WTC11 (cell line): ENCODE results near the gene TRMT2B.

Experiments
- CBFB ChIP-seq: sonication (generic); formaldehyde crosslinking; IDR thresholded peaks from 2 replicates; pipeline ENCODE4 v1.8.1; 2022; ENCODE audit warnings: mild to moderate bottlenecking, low read depth, missing genetic modification reagents
- ESRRA ChIP-seq: sonication (generic); formaldehyde crosslinking; IDR thresholded peaks from 2 replicates; pipeline ENCODE4 v1.8.1; 2022; ENCODE audit warnings: mild to moderate bottlenecking, missing genetic modification reagents, borderline replicate concordance
- ETV6 ChIP-seq: sonication (generic); formaldehyde crosslinking; IDR thresholded peaks from 2 replicates; pipeline ENCODE4 v1.8.1; 2022; ENCODE audit warnings: mild to moderate bottlenecking, missing genetic modification reagents
- IRF2 ChIP-seq: sonication (generic); formaldehyde crosslinking; IDR thresholded peaks from 2 replicates; pipeline ENCODE4 v1.8.0; 2022; ENCODE audit warnings: low read depth, missing genetic modification reagents, borderline replicate concordance
- KAT7 ChIP-seq: sonication (generic); formaldehyde crosslinking; IDR thresholded peaks from 2 replicates; pipeline ENCODE4 v1.8.1; 2023; ENCODE audit warnings: missing genetic modification reagents, mild to moderate bottlenecking, borderline replicate concordance
- NFE2L1 ChIP-seq: sonication (generic); formaldehyde crosslinking; IDR thresholded peaks from 2 replicates; pipeline ENCODE4 v1.8.1; 2023; ENCODE audit warnings: missing genetic modification reagents
- NR1H2 ChIP-seq: sonication (generic); formaldehyde crosslinking; IDR thresholded peaks from 2 replicates; pipeline ENCODE4 v1.9.0; 2021; ENCODE audit warnings: mild to moderate bottlenecking, moderate library complexity, missing genetic modification reagents
- NR2C2 ChIP-seq: sonication (generic); formaldehyde crosslinking; IDR thresholded peaks from 2 replicates; pipeline ENCODE4 v1.8.0; 2022; ENCODE audit warnings: mild to moderate bottlenecking, missing genetic modification reagents
- TF ChIP-seq, protein P1 (sequence below): sonication (generic); formaldehyde crosslinking; IDR thresholded peaks from 2 replicates; pipeline ENCODE4 v1.8.1; 2023; ENCODE audit warnings: mild to moderate bottlenecking, missing genetic modification reagents, borderline replicate concordance
- TF ChIP-seq, protein P2 (sequence below): fragments of 200-600 bp; IDR thresholded peaks from 2 replicates; pipeline ENCODE4 v1.8.0; 2022; ENCODE audit warnings: antibody characterized with exemption
- TF ChIP-seq, protein P3 (sequence below): sonication (generic); formaldehyde crosslinking; IDR thresholded peaks from 2 replicates; pipeline ENCODE4 v1.8.1; 2023; ENCODE audit warnings: mild to moderate bottlenecking, missing genetic modification reagents

GRCh38 chrX:101078716-101079598 is 27.0 kb upstream of the TRMT2B start, which contains the start of gene TMEM35A:
- TF ChIP-seq, protein P1, sequence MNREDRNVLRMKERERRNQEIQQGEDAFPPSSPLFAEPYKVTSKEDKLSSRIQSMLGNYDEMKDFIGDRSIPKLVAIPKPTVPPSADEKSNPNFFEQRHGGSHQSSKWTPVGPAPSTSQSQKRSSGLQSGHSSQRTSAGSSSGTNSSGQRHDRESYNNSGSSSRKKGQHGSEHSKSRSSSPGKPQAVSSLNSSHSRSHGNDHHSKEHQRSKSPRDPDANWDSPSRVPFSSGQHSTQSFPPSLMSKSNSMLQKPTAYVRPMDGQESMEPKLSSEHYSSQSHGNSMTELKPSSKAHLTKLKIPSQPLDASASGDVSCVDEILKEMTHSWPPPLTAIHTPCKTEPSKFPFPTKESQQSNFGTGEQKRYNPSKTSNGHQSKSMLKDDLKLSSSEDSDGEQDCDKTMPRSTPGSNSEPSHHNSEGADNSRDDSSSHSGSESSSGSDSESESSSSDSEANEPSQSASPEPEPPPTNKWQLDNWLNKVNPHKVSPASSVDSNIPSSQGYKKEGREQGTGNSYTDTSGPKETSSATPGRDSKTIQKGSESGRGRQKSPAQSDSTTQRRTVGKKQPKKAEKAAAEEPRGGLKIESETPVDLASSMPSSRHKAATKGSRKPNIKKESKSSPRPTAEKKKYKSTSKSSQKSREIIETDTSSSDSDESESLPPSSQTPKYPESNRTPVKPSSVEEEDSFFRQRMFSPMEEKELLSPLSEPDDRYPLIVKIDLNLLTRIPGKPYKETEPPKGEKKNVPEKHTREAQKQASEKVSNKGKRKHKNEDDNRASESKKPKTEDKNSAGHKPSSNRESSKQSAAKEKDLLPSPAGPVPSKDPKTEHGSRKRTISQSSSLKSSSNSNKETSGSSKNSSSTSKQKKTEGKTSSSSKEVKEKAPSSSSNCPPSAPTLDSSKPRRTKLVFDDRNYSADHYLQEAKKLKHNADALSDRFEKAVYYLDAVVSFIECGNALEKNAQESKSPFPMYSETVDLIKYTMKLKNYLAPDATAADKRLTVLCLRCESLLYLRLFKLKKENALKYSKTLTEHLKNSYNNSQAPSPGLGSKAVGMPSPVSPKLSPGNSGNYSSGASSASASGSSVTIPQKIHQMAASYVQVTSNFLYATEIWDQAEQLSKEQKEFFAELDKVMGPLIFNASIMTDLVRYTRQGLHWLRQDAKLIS: no peak
- no peak for TF ChIP-seq NFE2L1 (CRISPR knock-in tag)
- TF ChIP-seq, protein P2, sequence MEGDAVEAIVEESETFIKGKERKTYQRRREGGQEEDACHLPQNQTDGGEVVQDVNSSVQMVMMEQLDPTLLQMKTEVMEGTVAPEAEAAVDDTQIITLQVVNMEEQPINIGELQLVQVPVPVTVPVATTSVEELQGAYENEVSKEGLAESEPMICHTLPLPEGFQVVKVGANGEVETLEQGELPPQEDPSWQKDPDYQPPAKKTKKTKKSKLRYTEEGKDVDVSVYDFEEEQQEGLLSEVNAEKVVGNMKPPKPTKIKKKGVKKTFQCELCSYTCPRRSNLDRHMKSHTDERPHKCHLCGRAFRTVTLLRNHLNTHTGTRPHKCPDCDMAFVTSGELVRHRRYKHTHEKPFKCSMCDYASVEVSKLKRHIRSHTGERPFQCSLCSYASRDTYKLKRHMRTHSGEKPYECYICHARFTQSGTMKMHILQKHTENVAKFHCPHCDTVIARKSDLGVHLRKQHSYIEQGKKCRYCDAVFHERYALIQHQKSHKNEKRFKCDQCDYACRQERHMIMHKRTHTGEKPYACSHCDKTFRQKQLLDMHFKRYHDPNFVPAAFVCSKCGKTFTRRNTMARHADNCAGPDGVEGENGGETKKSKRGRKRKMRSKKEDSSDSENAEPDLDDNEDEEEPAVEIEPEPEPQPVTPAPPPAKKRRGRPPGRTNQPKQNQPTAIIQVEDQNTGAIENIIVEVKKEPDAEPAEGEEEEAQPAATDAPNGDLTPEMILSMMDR: no peak
- TF ChIP-seq, protein P3, sequence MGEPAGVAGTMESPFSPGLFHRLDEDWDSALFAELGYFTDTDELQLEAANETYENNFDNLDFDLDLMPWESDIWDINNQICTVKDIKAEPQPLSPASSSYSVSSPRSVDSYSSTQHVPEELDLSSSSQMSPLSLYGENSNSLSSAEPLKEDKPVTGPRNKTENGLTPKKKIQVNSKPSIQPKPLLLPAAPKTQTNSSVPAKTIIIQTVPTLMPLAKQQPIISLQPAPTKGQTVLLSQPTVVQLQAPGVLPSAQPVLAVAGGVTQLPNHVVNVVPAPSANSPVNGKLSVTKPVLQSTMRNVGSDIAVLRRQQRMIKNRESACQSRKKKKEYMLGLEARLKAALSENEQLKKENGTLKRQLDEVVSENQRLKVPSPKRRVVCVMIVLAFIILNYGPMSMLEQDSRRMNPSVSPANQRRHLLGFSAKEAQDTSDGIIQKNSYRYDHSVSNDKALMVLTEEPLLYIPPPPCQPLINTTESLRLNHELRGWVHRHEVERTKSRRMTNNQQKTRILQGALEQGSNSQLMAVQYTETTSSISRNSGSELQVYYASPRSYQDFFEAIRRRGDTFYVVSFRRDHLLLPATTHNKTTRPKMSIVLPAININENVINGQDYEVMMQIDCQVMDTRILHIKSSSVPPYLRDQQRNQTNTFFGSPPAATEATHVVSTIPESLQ: no peak
- TF ChIP-seq NR1H2 (CRISPR knock-in tag): no peak
- TF ChIP-seq ETV6 (CRISPR knock-in tag): no peak
- TF ChIP-seq KAT7 (CRISPR knock-in tag): no peak
- TF ChIP-seq IRF2 (CRISPR knock-in tag): no peak
- TF ChIP-seq CBFB (CRISPR knock-in tag): no peak
- TF ChIP-seq ESRRA (CRISPR knock-in tag): no peak
- TF ChIP-seq NR2C2 (CRISPR knock-in tag): no peak
